ENCODE results near the gene PSMG4. TPM values are rescaled to one million over a fixed set of nuclear protein-coding genes. Genes with fewer than 3 reads are reported as not detected.

Gene PSMG4
- total RNA-seq, 1 experiment from 2014 or later, result 40.0 TPM

- H3K9me3 Mint-ChIP-seq (ENCODE audit: unreplicated experiment), result no peaks in the 10 kb centered on the region
- H3K27ac Mint-ChIP-seq (ENCODE audit: low read depth, unreplicated experiment), result peak overlapping the region; percentile 64
- ChIA-PET POLR2A (interaction anchor here (0.9 to 3.1 kb wide), 6 partner anchors 8 to 757 kb away, joined by 3 to 15 read pairs (median 3); no protein-coding TSS in a partner anchor), CTCF (interaction anchor here (0.8 to 2.2 kb wide), 4 partner anchors 9 to 264 kb away, joined by 3 to 12 read pairs (median 6); no protein-coding TSS in a partner anchor)
- TF ChIP-seq CTCF (IDR thresholded peaks at IDR 0.05; ENCODE audit: unreplicated experiment), result no peak
- no peaks in the 10 kb centered on the region for H3K27me3 Mint-ChIP-seq (ENCODE audit: insufficient read depth, unreplicated experiment)
- BruUV-seq (replicated peaks), result no TSS peak
- peak overlapping the region; percentile 97 for H3K4me3 Mint-ChIP-seq (ENCODE audit: unreplicated experiment)
- DNase-seq (ENCODE audit: unreplicated experiment), result no peak
- intact Hi-C loops (cut with micrococcal nuclease), result no loop called here
- peaks cover 21% of the 10 kb centered on the region for H3K36me3 Mint-ChIP-seq (ENCODE audit: insufficient read depth, unreplicated experiment)
- peaks cover 8% of the 10 kb centered on the region for H3K4me1 Mint-ChIP-seq (ENCODE audit: insufficient read depth, unreplicated experiment)
Observed at GRCh38 chr6:3260772-3261517, 2.2 kb downstream of the PSMG4 start.

- peak overlapping the region; percentile 64 for H3K27ac Mint-ChIP-seq (ENCODE audit: low read depth, unreplicated experiment)
- BruUV-seq (replicated peaks), result no TSS peak
- ChIA-PET POLR2A (interaction anchor here (0.9 to 1.2 kb wide), 3 partner anchors 9 to 757 kb away, joined by 3 read pairs; no protein-coding TSS in a partner anchor), CTCF (interaction anchor here (0.8 to 2.2 kb wide), 4 partner anchors 10 to 135 kb away, joined by 4 to 12 read pairs (median 6); no protein-coding TSS in a partner anchor)
- no peaks in the 10 kb centered on the region for H3K9me3 Mint-ChIP-seq (ENCODE audit: unreplicated experiment)
- no peak for TF ChIP-seq CTCF (IDR thresholded peaks at IDR 0.05; ENCODE audit: unreplicated experiment)
- H3K27me3 Mint-ChIP-seq (ENCODE audit: insufficient read depth, unreplicated experiment), result no peaks in the 10 kb centered on the region
- no peak for DNase-seq (ENCODE audit: unreplicated experiment)
- intact Hi-C loops (cut with micrococcal nuclease), result no loop called here
- peaks cover 23% of the 10 kb centered on the region for H3K36me3 Mint-ChIP-seq (ENCODE audit: insufficient read depth, unreplicated experiment)
- no peak overlapping the region for H3K4me3 Mint-ChIP-seq (ENCODE audit: unreplicated experiment)
- peaks cover 8% of the 10 kb centered on the region for H3K4me1 Mint-ChIP-seq (ENCODE audit: insufficient read depth, unreplicated experiment)
Observed at GRCh38 chr6:3261518-3261820, 2.7 kb downstream of the PSMG4 start.

DNA sequence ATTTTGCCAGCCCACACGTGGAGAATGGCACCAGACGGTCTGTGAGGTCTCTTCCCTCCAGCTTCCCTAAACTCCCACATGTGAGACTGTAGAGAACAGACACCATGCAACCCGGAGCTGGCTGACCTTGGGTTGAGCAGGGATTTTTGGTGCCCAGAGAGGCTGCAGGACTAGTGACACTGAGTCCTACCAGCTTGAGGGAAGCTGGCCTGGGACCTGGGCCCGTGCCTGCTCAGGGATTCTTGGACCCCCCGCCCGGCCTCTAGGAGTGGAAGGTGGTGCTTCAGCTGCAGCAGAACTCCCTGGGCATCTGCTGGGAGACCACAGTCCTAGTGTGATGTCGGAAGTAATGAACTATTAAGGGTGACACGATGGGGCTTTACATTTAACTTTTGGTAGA is 3.2 kb downstream of the PSMG4 start:
- peaks cover 26% of the 10 kb centered on the region for H3K36me3 Mint-ChIP-seq (ENCODE audit: insufficient read depth, unreplicated experiment)
- H3K27me3 Mint-ChIP-seq (ENCODE audit: insufficient read depth, unreplicated experiment), result no peaks in the 10 kb centered on the region
- peak overlapping the region; percentile 64 for H3K27ac Mint-ChIP-seq (ENCODE audit: low read depth, unreplicated experiment)
- no peak for DNase-seq (ENCODE audit: unreplicated experiment)
- peaks cover 8% of the 10 kb centered on the region for H3K4me1 Mint-ChIP-seq (ENCODE audit: insufficient read depth, unreplicated experiment)
- no peaks in the 10 kb centered on the region for H3K9me3 Mint-ChIP-seq (ENCODE audit: unreplicated experiment)
- intact Hi-C loops (cut with micrococcal nuclease), result no loop called here
- no peak for TF ChIP-seq CTCF (IDR thresholded peaks at IDR 0.05; ENCODE audit: unreplicated experiment)
- H3K4me3 Mint-ChIP-seq (ENCODE audit: unreplicated experiment), result no peak overlapping the region
- POLR2A ChIA-PET, result interaction anchor here (0.6 kb wide), 1 partner anchor 509 kb away, joined by 3 read pairs; no protein-coding TSS in a partner anchor
- CTCF ChIA-PET, result interaction anchor here (0.9 to 1.3 kb wide), 2 partner anchors 18 to 20 kb away, joined by 4 to 5 read pairs; no protein-coding TSS in a partner anchor
- BruUV-seq (replicated peaks), result no TSS peak

DNA sequence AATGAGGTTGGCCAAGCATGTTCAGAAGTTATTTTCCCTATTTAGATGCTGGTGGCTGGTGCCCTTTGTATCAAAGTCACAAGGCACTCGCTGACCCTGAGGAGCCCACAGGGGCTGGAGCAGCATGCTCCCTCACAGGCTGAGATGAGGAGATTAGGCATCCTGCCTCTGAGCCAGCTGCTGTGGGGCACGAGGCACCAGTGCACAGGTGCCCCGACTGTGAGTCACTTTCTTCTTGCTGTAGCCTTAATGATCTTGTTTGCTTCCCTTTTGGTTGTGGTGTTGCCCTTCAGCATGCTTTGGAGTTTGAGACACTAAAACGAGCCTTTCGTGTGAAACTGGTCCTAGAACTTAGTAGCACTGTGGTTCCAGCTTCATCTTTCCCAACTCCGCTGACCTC is 4.3 kb downstream of the PSMG4 start:
- H3K36me3 Mint-ChIP-seq (ENCODE audit: insufficient read depth, unreplicated experiment), result peaks cover 34% of the 10 kb centered on the region
- DNase-seq (ENCODE audit: unreplicated experiment), result no peak
- POLR2A ChIA-PET, result interaction anchor here (1.0 to 1.4 kb wide), 2 partner anchors 9 to 10 kb away, joined by 3 to 5 read pairs; no protein-coding TSS in a partner anchor
- H3K4me1 Mint-ChIP-seq (ENCODE audit: insufficient read depth, unreplicated experiment), result peaks cover 8% of the 10 kb centered on the region
- intact Hi-C loops (cut with micrococcal nuclease), result no loop called here
- CTCF ChIA-PET, result interaction anchor here (1.0 to 1.3 kb wide), 2 partner anchors 17 to 19 kb away, joined by 3 to 5 read pairs; no protein-coding TSS in a partner anchor
- no peak overlapping the region for H3K4me3 Mint-ChIP-seq (ENCODE audit: unreplicated experiment)
- H3K27ac Mint-ChIP-seq (ENCODE audit: low read depth, unreplicated experiment), result no peak overlapping the region
- no peaks in the 10 kb centered on the region for H3K9me3 Mint-ChIP-seq (ENCODE audit: unreplicated experiment)
- H3K27me3 Mint-ChIP-seq (ENCODE audit: insufficient read depth, unreplicated experiment), result no peaks in the 10 kb centered on the region
- no TSS peak for BruUV-seq (replicated peaks)
- no peak for TF ChIP-seq CTCF (IDR thresholded peaks at IDR 0.05; ENCODE audit: unreplicated experiment)
